T-helper 2 cell (primary cell): ENCODE data around the gene SLC25A6.
"Not testable (repeated sequence)": the region's sequence is repeated elsewhere in the genome, so short reads cannot be mapped to it uniquely, and the experiment has no call there.

Experiments used
- DNase-seq, 5 experiments: peaks; one replicate each; pipeline versions ENCODE4 v3.0.0 to v3.0.0-alpha.2; 2012 to 2022
- total RNA-seq, 2 donors: gene quantifications; one replicate each; lab custom pipeline; 2026; lab: John Stamatoyannopoulos, UW

The SLC25A6 gene
- total RNA-seq = 208 to 294 reads per million in 2 donors

- peak; percentile 98 to 99 (median 99) for DNase-seq
Observed at GRCh38 chrX:1391707-1392375, at the start of gene SLC25A6. SLC25A6 (minus strand) TSS chrX:1392113; CDS start chrX:1392009, 104 bp downstream.

GRCh38 chrX:1440506-1440905 is 48.6 kb upstream of the SLC25A6 start:
- DNase-seq = no peak

GRCh38 chrX:1435241-1435895 is 43.5 kb upstream of the SLC25A6 start:
- no peak for DNase-seq

GRCh38 chrX:1434871-1435240 is 42.9 kb upstream of the SLC25A6 start:
- DNase-seq = no peak

- DNase-seq = no peak
Observed at GRCh38 chrX:1433646-1434357, 41.9 kb upstream of the SLC25A6 start.

GRCh38 chrX:1430451-1430850 is 38.5 kb upstream of the SLC25A6 start:
- DNase-seq = peak in 1 of 5 experiments; percentile 44

GRCh38 chrX:1427756-1428155 is 35.8 kb upstream of the SLC25A6 start:
- DNase-seq = no peak

- DNase-seq = not testable (repeated sequence)
Observed at GRCh38 chrX:1426321-1426720, 34.4 kb upstream of the SLC25A6 start.

GRCh38 chrX:1425381-1425780 is 33.5 kb upstream of the SLC25A6 start:
- no peak for DNase-seq

GRCh38 chrX:1424147-1424851 is 32.4 kb upstream of the SLC25A6 start:
- no peak for DNase-seq

- no peak for DNase-seq
Observed at GRCh38 chrX:1423215-1423614, 31.3 kb upstream of the SLC25A6 start.

GRCh38 chrX:1422135-1422465 is 30.2 kb upstream of the SLC25A6 start:
- DNase-seq = no peak

- no peak for DNase-seq
Observed at GRCh38 chrX:1421433-1422134, 29.7 kb upstream of the SLC25A6 start.

- DNase-seq = no peak
Observed at GRCh38 chrX:1420371-1420770, 28.5 kb upstream of the SLC25A6 start.

GRCh38 chrX:1419545-1420355 is 27.8 kb upstream of the SLC25A6 start:
- no peak for DNase-seq

- no peak for DNase-seq
Observed at GRCh38 chrX:1418901-1419544, 27.1 kb upstream of the SLC25A6 start.

GRCh38 chrX:1417921-1418771 is 26.2 kb upstream of the SLC25A6 start:
- DNase-seq = no peak

GRCh38 chrX:1416965-1417760 is 25.2 kb upstream of the SLC25A6 start:
- DNase-seq = no peak

GRCh38 chrX:1416327-1416784 is 24.4 kb upstream of the SLC25A6 start:
- no peak for DNase-seq
